Transverse colon (tissue), 4 donors: ENCODE results near the gene PTCD3. TPM values are rescaled to one million over a fixed set of nuclear protein-coding genes. Genes with fewer than 3 reads are reported as not detected.

Source experiments
- DNase-seq: peaks from one replicate; pipeline ENCODE4 v3.0.0-alpha.2; 2019
- H3K27ac ChIP-seq, 4 donors: fragments of 200-600 bp; sonication (generic); 2 replicates each; pipeline ENCODE4 v1.5.1; 2016 to 2018; ENCODE audit warnings: inconsistent platforms in 4 of 4
- H3K27me3 ChIP-seq: fragments of 200-600 bp; sonication (generic); 2 replicates; pipeline ENCODE4 v1.5.1; 2017; ENCODE audit warnings: inconsistent platforms
- H3K36me3 ChIP-seq, 4 donors: fragments of 200-600 bp; sonication (generic); 2 replicates each; pipeline ENCODE4 v1.5.1; 2017 to 2019; ENCODE audit warnings: inconsistent platforms in 4 of 4
- H3K4me1 ChIP-seq, 4 donors: fragments of 200-600 bp; sonication (generic); 2 replicates each; pipeline ENCODE4 v1.5.1; 2017 to 2020; ENCODE audit warnings: inconsistent platforms in 4 of 4
- H3K4me3 ChIP-seq, 4 donors: fragments of 200-600 bp; sonication (generic); 1 replicate in 1 of 4; 2 replicates in 3 of 4; pipeline versions ENCODE4 v1.5.1 to v1.6.1; 2017 to 2019; ENCODE audit warnings: inconsistent platforms in 4 of 4
- H3K9me3 ChIP-seq, 2 donors: fragments of 200-600 bp; sonication (generic); 2 replicates each; pipeline ENCODE4 v1.5.1; 2017 to 2019; ENCODE audit warnings: inconsistent platforms in 2 of 2
- CTCF ChIP-seq, 5 experiments: fragments of 200-600 bp in 3 of 5; fragments of 450-650 bp in 2 of 5; sonication (generic) in 3 of 5; IDR thresholded peaks; 1 replicate in 2 of 5; 2 replicates in 3 of 5; pipeline ENCODE4 v1.5.1; 2016 to 2017; ENCODE audit warnings: antibody characterized with exemption in 5 of 5, inconsistent platforms in 3 of 5, mild to moderate bottlenecking in 2 of 5, moderate library complexity in 1 of 5
- EP300 ChIP-seq: sonication (generic); formaldehyde crosslinking; IDR thresholded peaks from one replicate; pipeline ENCODE4 v1.6.1; 2017; ENCODE audit warnings: antibody characterized with exemption, low read depth
- POLR2A ChIP-seq: fragments of 450-650 bp; IDR thresholded peaks from one replicate; pipeline ENCODE4 v1.6.1; 2016; ENCODE audit warnings: antibody characterized with exemption, mild to moderate bottlenecking, moderate library complexity
- POLR2AphosphoS5 ChIP-seq, 3 donors: sonication (generic); formaldehyde crosslinking; IDR thresholded peaks; one replicate each; pipeline ENCODE4 v1.6.1; 2016; ENCODE audit warnings: antibody characterized with exemption in 3 of 3
- WGBS, 2 donors: methylation state at CpG; one replicate each; pipeline ENCODE4 v1.1.5; 2018; ENCODE audit warnings: low coverage in 1 of 2; 5-methylcytosine and 5-hydroxymethylcytosine counted together
- in situ Hi-C, 4 donors: fragments of 200-750 bp; cut with MboI; loops; one replicate each; pipeline versions ENCODE4 v1.15.0 to v1.15.1; 2017; ENCODE audit warnings: low sequenced_read_pairs in 3 of 4, low pct_ligation_motif_present in 1 of 4, low pct_unique_long_range_greater_than_20kb in 1 of 4
- intact Hi-C: fragments of 100-400 bp; cut with DNase I; formaldehyde crosslinking; loops from one replicate; pipeline ENCODE4 v1.15.1; 2023; ENCODE audit warnings: low total_unique reads
- total RNA-seq, 4 donors: library from RNA; depleted of rRNA; stranded (reverse); fragments of >200 nt; gene quantifications; one replicate each; pipeline ENCODE4 v1.1.0, GENCODE V29; 2016

Gene PTCD3
- total RNA-seq, 4 donors from 2014 or later, result 67.7 to 189 (median 83.0) TPM

- H3K27me3 ChIP-seq, result no peaks in the 10 kb centered on the region
- peaks cover 0 to 60% (median 20%) of the 10 kb centered on the region in 4 donors for H3K36me3 ChIP-seq
- in situ Hi-C loops (no loop called here), intact Hi-C loops (no loop called here)
- H3K4me1 ChIP-seq, result peaks cover 0 to 10% (median 0%) of the 10 kb centered on the region in 4 donors
- TF ChIP-seq CTCF (IDR thresholded peaks at IDR 0.05) (no peak), POLR2A (no peak), POLR2AphosphoS5 (IDR thresholded peaks at IDR 0.05) (no peak), EP300 (no peak)
- H3K9me3 ChIP-seq, result no peaks in the 10 kb centered on the region
- WGBS, 2 donors, result 20 to 93% methylated on average over 1 to 2 of the region's 2 CpGs
- DNase-seq, result no peak
- no peak overlapping the region for H3K27ac ChIP-seq
- H3K4me3 ChIP-seq, result no peak overlapping the region
Observed at GRCh38 chr2:86172610-86173009, 66.6 kb downstream of the PTCD3 start.

GRCh38 chr2:86174445-86174844 lies 68.4 kb downstream of the PTCD3 start:
- 60 to 71% methylated on average over 2 of the region's 2 CpGs for WGBS, 2 donors
- in situ Hi-C loops (no loop called here), intact Hi-C loops (no loop called here)
- H3K4me3 ChIP-seq, result no peak overlapping the region
- peaks cover 0 to 10% (median 0%) of the 10 kb centered on the region in 4 donors for H3K4me1 ChIP-seq
- TF ChIP-seq EP300 (no peak), CTCF (IDR thresholded peaks at IDR 0.05) (no peak), POLR2AphosphoS5 (IDR thresholded peaks at IDR 0.05) (no peak), POLR2A (no peak)
- no peaks in the 10 kb centered on the region for H3K9me3 ChIP-seq
- DNase-seq, result no peak
- H3K36me3 ChIP-seq, result peaks cover 0 to 55% (median 23%) of the 10 kb centered on the region in 4 donors
- H3K27ac ChIP-seq, result no peak overlapping the region
- no peaks in the 10 kb centered on the region for H3K27me3 ChIP-seq

- in situ Hi-C loops, result no loop called here
- H3K4me1 ChIP-seq, result peaks cover 0 to 10% (median 0%) of the 10 kb centered on the region in 4 donors
- H3K9me3 ChIP-seq, result no peaks in the 10 kb centered on the region
- peaks cover 0 to 48% (median 18%) of the 10 kb centered on the region in 4 donors for H3K36me3 ChIP-seq
- no peak overlapping the region for H3K4me3 ChIP-seq
- intact Hi-C loops, result no loop called here
- TF ChIP-seq EP300 (no peak), CTCF (IDR thresholded peaks at IDR 0.05) (no peak), POLR2AphosphoS5 (IDR thresholded peaks at IDR 0.05) (no peak), POLR2A (no peak)
- DNase-seq, result no peak
- no peaks in the 10 kb centered on the region for H3K27me3 ChIP-seq
- no peak overlapping the region for H3K27ac ChIP-seq
- 95 to 100% methylated on average over 1 of the region's 1 CpG for WGBS, 2 donors
Observed at GRCh38 chr2:86175828-86176227, 69.8 kb downstream of the PTCD3 start.

- Histone ChIP-seq H3K9me3 (no peaks in the 10 kb centered on the region), H3K27me3 (no peaks in the 10 kb centered on the region), H3K4me3 (no peak overlapping the region), H3K27ac (no peak overlapping the region), H3K36me3 (peaks cover 0 to 41% (median 15%) of the 10 kb centered on the region in 4 donors), H3K4me1 (peaks cover 0 to 10% (median 0%) of the 10 kb centered on the region in 4 donors)
- TF ChIP-seq CTCF (IDR thresholded peaks at IDR 0.05), result no peak
- TF ChIP-seq POLR2A, result no peak
- TF ChIP-seq EP300, result no peak
- no peak for TF ChIP-seq POLR2AphosphoS5 (IDR thresholded peaks at IDR 0.05)
- intact Hi-C loops, result no loop called here
- DNase-seq, result no peak
- in situ Hi-C loops, result no loop called here
Observed at GRCh38 chr2:86176597-86176996, 70.6 kb downstream of the PTCD3 start.
